Neural cell (in vitro differentiated cells): ENCODE data around the gene ZCCHC13.

Source experiments
- EP300 ChIP-seq: fragments of 450-650 bp; conservative IDR thresholded peaks from 2 replicates; pipeline ENCODE4 v1.6.1; 2014; ENCODE audit warnings: antibody characterized with exemption, mild to moderate bottlenecking, moderate library complexity; ENCODE audit not compliant: poor library complexity, severe bottlenecking
- EZH2 ChIP-seq: fragments of 200-600, 300-800 bp; shearing (Covaris generic), sonication (generic); IDR thresholded peaks from 2 replicates; pipeline ENCODE4 v1.6.1; 2014; ENCODE audit warnings: antibody characterized with exemption, low read length, borderline replicate concordance, mild to moderate bottlenecking; ENCODE audit not compliant: insufficient read depth, poor library complexity, severe bottlenecking
- POLR2AphosphoS5 ChIP-seq: IDR thresholded peaks from 2 replicates; pipeline ENCODE4 v1.6.1; 2012
- RAD21 ChIP-seq: fragments of 450-650 bp; conservative IDR thresholded peaks from 2 replicates; pipeline ENCODE4 v1.6.1; 2014; ENCODE audit warnings: antibody characterized with exemption, mild to moderate bottlenecking, moderate library complexity
- SMC3 ChIP-seq: fragments of 450-650 bp; conservative IDR thresholded peaks from 2 replicates; pipeline ENCODE4 v1.6.1; 2014; ENCODE audit warnings: antibody characterized with exemption, mild to moderate bottlenecking, moderate library complexity; ENCODE audit not compliant: poor library complexity
- TF ChIP-seq, protein P1 (sequence below): fragments of 450-650 bp; IDR thresholded peaks from 2 replicates; pipeline ENCODE4 v1.5.1; 2014; ENCODE audit warnings: antibody characterized with exemption, mild to moderate bottlenecking, moderate library complexity; ENCODE audit not compliant: poor library complexity, severe bottlenecking
- TF ChIP-seq, protein P2 (sequence below): IDR thresholded peaks from 2 replicates; pipeline ENCODE4 v1.6.1; 2012; ENCODE audit warnings: borderline replicate concordance

DNA sequence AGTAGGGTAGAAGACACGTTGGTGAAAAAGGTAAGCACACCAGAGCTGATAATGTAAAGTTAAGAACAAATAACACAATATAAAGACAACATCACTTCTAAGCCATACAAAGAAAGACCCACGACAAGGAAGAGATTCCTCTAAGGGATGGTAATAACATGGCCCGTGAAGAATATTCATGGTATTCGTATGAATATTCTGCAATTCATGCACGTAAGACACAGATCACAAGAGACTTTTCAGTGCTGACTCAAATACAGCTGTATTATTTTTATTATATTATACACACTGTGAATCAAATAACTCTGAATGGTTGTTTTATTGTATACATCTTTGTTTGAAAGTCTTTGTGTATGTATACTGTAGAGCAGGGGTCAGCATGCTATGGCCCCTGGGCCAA, 29.5 kb upstream of the ZCCHC13 start:
- TF ChIP-seq, protein P1, sequence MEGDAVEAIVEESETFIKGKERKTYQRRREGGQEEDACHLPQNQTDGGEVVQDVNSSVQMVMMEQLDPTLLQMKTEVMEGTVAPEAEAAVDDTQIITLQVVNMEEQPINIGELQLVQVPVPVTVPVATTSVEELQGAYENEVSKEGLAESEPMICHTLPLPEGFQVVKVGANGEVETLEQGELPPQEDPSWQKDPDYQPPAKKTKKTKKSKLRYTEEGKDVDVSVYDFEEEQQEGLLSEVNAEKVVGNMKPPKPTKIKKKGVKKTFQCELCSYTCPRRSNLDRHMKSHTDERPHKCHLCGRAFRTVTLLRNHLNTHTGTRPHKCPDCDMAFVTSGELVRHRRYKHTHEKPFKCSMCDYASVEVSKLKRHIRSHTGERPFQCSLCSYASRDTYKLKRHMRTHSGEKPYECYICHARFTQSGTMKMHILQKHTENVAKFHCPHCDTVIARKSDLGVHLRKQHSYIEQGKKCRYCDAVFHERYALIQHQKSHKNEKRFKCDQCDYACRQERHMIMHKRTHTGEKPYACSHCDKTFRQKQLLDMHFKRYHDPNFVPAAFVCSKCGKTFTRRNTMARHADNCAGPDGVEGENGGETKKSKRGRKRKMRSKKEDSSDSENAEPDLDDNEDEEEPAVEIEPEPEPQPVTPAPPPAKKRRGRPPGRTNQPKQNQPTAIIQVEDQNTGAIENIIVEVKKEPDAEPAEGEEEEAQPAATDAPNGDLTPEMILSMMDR = no peak
- TF ChIP-seq SMC3 (no peak), EZH2 (no peak), POLR2AphosphoS5 (no peak), EP300 (no peak), RAD21 (no peak)
- TF ChIP-seq, protein P2, sequence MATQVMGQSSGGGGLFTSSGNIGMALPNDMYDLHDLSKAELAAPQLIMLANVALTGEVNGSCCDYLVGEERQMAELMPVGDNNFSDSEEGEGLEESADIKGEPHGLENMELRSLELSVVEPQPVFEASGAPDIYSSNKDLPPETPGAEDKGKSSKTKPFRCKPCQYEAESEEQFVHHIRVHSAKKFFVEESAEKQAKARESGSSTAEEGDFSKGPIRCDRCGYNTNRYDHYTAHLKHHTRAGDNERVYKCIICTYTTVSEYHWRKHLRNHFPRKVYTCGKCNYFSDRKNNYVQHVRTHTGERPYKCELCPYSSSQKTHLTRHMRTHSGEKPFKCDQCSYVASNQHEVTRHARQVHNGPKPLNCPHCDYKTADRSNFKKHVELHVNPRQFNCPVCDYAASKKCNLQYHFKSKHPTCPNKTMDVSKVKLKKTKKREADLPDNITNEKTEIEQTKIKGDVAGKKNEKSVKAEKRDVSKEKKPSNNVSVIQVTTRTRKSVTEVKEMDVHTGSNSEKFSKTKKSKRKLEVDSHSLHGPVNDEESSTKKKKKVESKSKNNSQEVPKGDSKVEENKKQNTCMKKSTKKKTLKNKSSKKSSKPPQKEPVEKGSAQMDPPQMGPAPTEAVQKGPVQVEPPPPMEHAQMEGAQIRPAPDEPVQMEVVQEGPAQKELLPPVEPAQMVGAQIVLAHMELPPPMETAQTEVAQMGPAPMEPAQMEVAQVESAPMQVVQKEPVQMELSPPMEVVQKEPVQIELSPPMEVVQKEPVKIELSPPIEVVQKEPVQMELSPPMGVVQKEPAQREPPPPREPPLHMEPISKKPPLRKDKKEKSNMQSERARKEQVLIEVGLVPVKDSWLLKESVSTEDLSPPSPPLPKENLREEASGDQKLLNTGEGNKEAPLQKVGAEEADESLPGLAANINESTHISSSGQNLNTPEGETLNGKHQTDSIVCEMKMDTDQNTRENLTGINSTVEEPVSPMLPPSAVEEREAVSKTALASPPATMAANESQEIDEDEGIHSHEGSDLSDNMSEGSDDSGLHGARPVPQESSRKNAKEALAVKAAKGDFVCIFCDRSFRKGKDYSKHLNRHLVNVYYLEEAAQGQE = no peak
